ENCODE measurements around the gene MOK. TPM values are rescaled to one million over a fixed set of nuclear protein-coding genes. Genes with fewer than 3 reads are reported as not detected.

The MOK gene
- total RNA-seq, 2 donors from 2014 or later: 8.4 to 10.0 TPM

GRCh38 chr14:102196039-102196901 is 108.7 kb downstream of the MOK start:
- DNase-seq (ENCODE audit: low spot score): no peak
- intact Hi-C loops (cut with DNase I): no loop called here

GRCh38 chr14:102195446-102195845 is 109.5 kb downstream of the MOK start:
- DNase-seq (ENCODE audit: low spot score): no peak
- intact Hi-C loops (cut with DNase I): no loop called here

GRCh38 chr14:102194856-102195255 is 110.1 kb downstream of the MOK start:
- intact Hi-C loops (cut with DNase I): no loop called here
- DNase-seq (ENCODE audit: low spot score): no peak

- intact Hi-C loops (cut with DNase I): no loop called here
- no peak for DNase-seq (ENCODE audit: low spot score)
These were observed 112.0 kb downstream of the MOK start for GRCh38 chr14:102192840-102193502.

GRCh38 chr14:102189874-102190273 is 115.1 kb downstream of the MOK start:
- no peak for DNase-seq (ENCODE audit: low spot score)

GRCh38 chr14:102188187-102188586 is 116.8 kb downstream of the MOK start:
- no peak for DNase-seq (ENCODE audit: low spot score)
- intact Hi-C loops (cut with DNase I): no loop called here

More at GRCh38 chr14:102189874-102190273, 115.1 kb downstream of the MOK start:
- intact Hi-C loops (cut with DNase I): no loop called here

DNA sequence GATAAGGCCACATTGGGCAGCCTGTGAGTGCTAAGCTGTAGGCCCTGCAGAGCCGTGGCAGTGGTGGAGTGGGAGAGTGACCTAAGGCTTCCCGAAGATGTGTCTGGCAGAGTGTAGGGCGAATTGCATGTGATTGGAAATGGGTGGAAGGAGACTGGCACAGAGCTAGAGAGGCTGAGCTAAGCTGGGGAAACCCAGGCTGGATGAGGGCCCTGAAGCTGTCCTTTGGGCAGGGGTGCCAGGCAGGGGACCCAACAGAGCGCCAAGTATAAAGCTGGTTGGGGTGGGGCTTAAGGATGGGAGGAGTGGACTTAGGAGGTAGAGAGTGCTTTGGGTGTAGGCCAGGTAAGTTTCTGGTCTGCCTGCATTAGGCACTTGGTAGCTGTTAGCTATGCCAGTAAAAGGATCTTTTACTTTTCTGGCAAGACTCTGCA is 117.4 kb downstream of the MOK start:
- no peak for DNase-seq (ENCODE audit: low spot score)
- intact Hi-C loops (cut with DNase I): no loop called here

DNA sequence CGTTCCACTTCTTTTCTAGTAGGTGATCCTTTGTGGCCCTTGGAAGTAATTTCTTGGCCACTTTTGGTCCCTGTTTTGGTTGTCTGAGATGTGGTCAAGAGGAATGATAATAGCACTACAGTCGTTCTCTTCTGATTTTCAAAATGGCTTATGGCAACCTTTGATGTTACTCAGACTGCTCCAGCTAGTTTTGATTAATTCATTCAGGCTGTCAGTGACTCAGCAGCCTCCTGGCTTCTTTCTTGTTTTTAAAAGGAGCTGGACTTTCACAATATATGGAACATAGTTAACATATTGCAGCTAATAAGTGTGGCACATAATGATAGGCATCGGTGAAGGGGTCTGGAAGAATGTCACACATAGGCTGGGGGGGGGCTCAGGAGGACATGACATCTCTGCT is 117.9 kb downstream of the MOK start:
- no peak for DNase-seq (ENCODE audit: low spot score)
- intact Hi-C loops (cut with DNase I): no loop called here

- no peak for DNase-seq (ENCODE audit: low spot score)
- intact Hi-C loops (cut with DNase I): no loop called here
These were observed 119.6 kb downstream of the MOK start for GRCh38 chr14:102185360-102185759.

DNA sequence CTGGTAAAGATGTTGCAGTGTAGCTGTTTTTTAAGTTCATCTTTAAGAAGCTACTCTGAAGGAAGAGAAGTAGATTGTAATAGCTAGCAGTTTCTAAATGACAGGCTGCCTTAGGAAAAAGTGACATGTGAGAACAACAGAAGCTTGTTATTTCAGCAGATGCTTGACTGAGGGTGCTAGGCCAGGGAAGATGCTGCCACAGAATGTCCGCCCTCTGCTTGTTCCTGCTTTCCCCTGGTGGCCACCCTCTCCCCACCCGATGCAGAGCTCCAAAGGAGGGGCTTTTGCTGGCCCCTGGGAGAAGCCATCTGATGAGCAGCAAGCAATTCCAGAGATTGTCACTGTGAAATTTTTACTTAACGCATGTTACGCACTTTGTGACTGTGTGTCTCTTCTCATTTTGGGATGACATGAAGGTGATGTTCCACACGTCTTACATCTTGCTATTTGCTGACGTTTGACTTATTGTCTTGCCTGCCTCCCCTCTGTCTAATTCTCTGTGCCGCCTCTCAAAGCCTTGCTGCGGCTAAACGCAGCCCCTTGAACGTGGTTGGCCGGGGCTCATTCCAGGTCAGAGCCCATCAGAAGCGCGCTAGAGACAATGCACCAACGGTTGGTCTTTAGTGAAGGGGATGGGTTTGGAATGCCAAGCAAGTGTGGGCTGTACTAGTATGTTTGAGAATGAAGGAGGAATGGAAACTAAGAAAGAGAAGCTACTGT is 120.5 kb downstream of the MOK start:
- no peak for DNase-seq (ENCODE audit: low spot score)

DNA sequence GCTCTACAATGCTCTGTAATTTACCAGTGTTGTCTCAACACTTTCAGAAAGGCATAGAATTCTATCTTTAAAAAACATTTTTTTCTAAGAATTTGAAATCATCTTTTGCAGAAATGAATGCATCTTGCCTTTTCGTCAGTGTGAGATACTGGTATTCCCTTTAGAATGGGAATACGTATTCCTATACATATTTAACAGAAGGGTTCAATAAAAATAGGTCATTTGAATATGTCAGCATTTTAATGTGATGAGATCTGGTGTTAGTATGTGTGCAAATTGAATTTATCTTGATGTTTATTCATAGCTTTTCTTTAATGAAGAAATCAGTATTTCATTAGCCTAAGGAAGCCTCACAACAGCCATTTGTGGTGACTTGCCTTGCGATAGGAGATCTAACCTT is 121.1 kb downstream of the MOK start:
- intact Hi-C loops (cut with DNase I): no loop called here
- DNase-seq (ENCODE audit: low spot score): no peak

More for the DNA sequence above, 120.5 kb downstream of the MOK start:
- intact Hi-C loops (cut with DNase I): no loop called here

GRCh38 chr14:102182936-102183619 is 121.9 kb downstream of the MOK start:
- intact Hi-C loops (cut with DNase I): no loop called here
- no peak for DNase-seq (ENCODE audit: low spot score)

DNA sequence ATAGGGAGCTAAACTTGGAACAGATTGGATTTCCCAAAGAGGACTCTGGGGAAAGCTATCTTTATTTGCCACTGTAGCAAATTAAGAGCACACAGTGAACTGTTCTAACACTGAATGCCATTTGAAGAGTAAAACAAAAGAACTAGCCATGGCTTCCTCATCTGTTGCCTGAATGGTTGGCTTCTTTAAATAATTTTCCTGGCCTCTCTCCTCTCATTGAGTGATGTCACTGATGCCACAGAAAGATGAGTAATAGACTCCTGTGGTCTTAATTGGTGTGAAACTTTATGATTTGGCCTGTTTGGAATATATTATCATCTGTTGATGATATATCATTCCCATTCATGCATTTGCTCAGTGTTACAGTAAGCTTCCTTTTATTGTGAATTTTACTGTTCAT is 122.8 kb downstream of the MOK start:
- intact Hi-C loops (cut with DNase I): no loop called here

DNA sequence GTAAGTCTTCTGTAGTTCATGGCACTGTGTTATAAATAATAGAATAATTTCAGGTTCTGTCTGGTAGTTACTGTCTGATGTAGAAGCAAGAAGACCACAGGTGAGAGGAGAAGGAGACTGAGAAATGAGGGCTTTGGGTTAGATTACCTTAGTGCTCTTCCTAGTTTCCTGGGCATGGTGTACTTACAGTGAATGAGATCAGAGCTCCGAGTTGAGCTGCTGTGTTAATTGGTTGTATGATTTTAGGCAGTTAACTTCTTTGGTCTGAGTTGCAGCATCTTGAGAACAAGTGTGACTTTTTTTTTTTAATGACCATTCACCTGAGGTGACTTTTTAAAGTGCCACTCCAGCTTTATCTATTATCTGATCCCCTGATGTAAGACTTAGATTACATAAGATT is 123.8 kb downstream of the MOK start:
- intact Hi-C loops (cut with DNase I): no loop called here
- no peak for DNase-seq (ENCODE audit: low spot score)

More for the DNA sequence above, 122.8 kb downstream of the MOK start:
- no peak for DNase-seq (ENCODE audit: low spot score)

DNA sequence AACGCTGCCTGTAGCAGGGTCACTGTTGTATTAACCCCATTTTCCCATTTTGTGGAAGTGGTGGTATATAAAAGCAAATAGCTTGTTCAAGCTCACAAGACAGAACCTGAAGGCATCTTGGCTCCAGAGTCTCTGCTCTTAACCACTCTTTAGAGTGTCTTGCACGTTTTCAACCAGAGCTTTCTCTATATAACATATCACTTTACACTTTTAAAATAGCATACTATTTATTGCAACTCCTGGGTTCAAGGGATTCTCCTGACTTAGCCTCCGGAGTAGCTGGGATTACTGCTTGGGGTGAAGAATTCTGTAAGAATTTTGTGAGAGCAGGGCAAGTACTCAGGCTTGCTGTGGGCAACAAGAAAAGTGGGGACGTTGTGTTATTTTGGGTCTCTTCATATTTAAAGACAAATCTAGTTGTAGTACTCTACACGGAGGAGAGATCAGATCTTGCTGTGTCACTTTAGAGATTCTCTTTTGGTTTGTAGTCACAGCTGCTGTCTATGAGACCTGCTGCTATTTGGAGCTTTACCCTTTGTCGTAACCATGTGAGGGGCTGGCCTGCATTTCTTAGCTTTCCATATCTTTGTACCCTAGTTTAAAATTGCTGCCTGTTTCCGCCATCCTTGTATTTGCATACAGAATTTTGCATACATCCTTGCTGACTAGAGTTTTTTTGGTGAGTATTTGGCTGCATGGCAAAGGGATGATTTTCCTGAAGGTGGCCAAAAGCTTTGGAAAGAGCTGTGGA is 124.5 kb downstream of the MOK start:
- DNase-seq (ENCODE audit: low spot score): no peak
- intact Hi-C loops (cut with DNase I): no loop called here
